HepG2 (cell line): ENCODE data around the gene BPIFB2. TPM values are rescaled to one million over a fixed set of nuclear protein-coding genes. Genes with fewer than 3 reads are reported as not detected.

Experiments
- HNF4A ChIP-seq: sonication (generic); formaldehyde crosslinking; IDR thresholded peaks from 2 replicates; pipeline ENCODE4 v1.4.0; 2020; ENCODE audit warnings: missing genetic modification reagents
- MBNL3 ChIP-seq: fragments of 250-450 bp; sonication (Bioruptor Pico); conservative IDR thresholded peaks from 2 replicates; pipeline ENCODE4 v1.8.0; 2022; ENCODE audit warnings: mild to moderate bottlenecking, inconsistent platforms
- NCOA1 ChIP-seq: sonication (generic); formaldehyde crosslinking; IDR thresholded peaks from 2 replicates; pipeline ENCODE4 v1.9.0; 2021; ENCODE audit warnings: missing genetic modification reagents
- RNF2 ChIP-seq: fragments of 450-650 bp; conservative IDR thresholded peaks from 2 replicates; pipeline ENCODE4 v1.6.1; 2016; ENCODE audit warnings: low read depth
- THYN1 ChIP-seq: sonication (generic); formaldehyde crosslinking; IDR thresholded peaks from 2 replicates; pipeline ENCODE4 v1.8.1; 2023; ENCODE audit warnings: low read depth, mild to moderate bottlenecking, moderate library complexity, missing genetic modification reagents, borderline replicate concordance
- ZNF354B ChIP-seq: sonication (generic); formaldehyde crosslinking; IDR thresholded peaks from 2 replicates; pipeline ENCODE4 v1.8.0; 2022; ENCODE audit warnings: mild to moderate bottlenecking, missing genetic modification reagents
- ZNF703 ChIP-seq: sonication (generic); formaldehyde crosslinking; IDR thresholded peaks from 2 replicates; pipeline ENCODE4 v1.5.1; 2020; ENCODE audit warnings: missing genetic modification reagents, mild to moderate bottlenecking, moderate library complexity, borderline replicate concordance
- polyA plus RNA-seq, 8 experiments: library from polyadenylated mRNA; depleted of rRNA in 3 of 8; stranded (reverse) in 7 of 8; unstranded in 1 of 8; fragments of >200 nt; fragmentation: Illumina TruSeq in 4 of 8; extraction: Trizol in 4 of 8; gene quantifications; 2 replicates each; pipeline versions ENCODE4 v1.2.1 to v1.2.3, GENCODE V29; 2011 to 2016; ENCODE audit warnings: low read depth in 4 of 8, missing spikeins in 1 of 8, mixed read lengths in 1 of 8; ENCODE audit not compliant: insufficient read depth in 1 of 8
- total RNA-seq, 5 experiments: library from RNA; depleted of rRNA; stranded (reverse); fragments of >200 nt; fragmentation: Illumina TruSeq; extraction: Trizol; gene quantifications; 2 replicates each; pipeline ENCODE4 v1.2.3, GENCODE V29; 2016; ENCODE audit warnings: low read depth in 1 of 5
- TF ChIP-seq, protein P1 (sequence below), 2 experiments: fragments of 450-650 bp in 1 of 2; sonication (generic) in 1 of 2; formaldehyde crosslinking in 1 of 2; IDR thresholded peaks; 2 replicates each; pipeline versions ENCODE4 v1.6.1 to v1.8.0; 2016 to 2022; ENCODE audit warnings: antibody characterized with exemption in 1 of 2, mild to moderate bottlenecking in 1 of 2, missing genetic modification reagents in 1 of 2
- TF ChIP-seq, protein P2 (sequence below): conservative IDR thresholded peaks from 2 replicates; pipeline ENCODE4 v1.6.1; 2018; ENCODE audit warnings: missing genetic modification reagents
- TF ChIP-seq, protein P3 (sequence below): sonication (generic); formaldehyde crosslinking; IDR thresholded peaks from 2 replicates; pipeline ENCODE4 v1.4.0; 2020; ENCODE audit warnings: missing genetic modification reagents, mild to moderate bottlenecking, borderline replicate concordance
- TF ChIP-seq, protein P4 (sequence below): sonication (generic); formaldehyde crosslinking; IDR thresholded peaks from 2 replicates; pipeline ENCODE4 v1.5.1; 2020; ENCODE audit warnings: missing genetic modification reagents, mild to moderate bottlenecking, borderline replicate concordance
- TF ChIP-seq, protein P5 (sequence below): sonication (generic); formaldehyde crosslinking; IDR thresholded peaks from 2 replicates; pipeline ENCODE4 v1.4.0; 2020; ENCODE audit warnings: low read depth, mild to moderate bottlenecking, missing genetic modification reagents

BPIFB2 gene
- total and polyA plus RNA-seq, 2 of the 13 experiments (the other 11 are each of a cell fraction or from before 2014, with no cell fraction given): 54.5 to 902 TPM

DNA sequence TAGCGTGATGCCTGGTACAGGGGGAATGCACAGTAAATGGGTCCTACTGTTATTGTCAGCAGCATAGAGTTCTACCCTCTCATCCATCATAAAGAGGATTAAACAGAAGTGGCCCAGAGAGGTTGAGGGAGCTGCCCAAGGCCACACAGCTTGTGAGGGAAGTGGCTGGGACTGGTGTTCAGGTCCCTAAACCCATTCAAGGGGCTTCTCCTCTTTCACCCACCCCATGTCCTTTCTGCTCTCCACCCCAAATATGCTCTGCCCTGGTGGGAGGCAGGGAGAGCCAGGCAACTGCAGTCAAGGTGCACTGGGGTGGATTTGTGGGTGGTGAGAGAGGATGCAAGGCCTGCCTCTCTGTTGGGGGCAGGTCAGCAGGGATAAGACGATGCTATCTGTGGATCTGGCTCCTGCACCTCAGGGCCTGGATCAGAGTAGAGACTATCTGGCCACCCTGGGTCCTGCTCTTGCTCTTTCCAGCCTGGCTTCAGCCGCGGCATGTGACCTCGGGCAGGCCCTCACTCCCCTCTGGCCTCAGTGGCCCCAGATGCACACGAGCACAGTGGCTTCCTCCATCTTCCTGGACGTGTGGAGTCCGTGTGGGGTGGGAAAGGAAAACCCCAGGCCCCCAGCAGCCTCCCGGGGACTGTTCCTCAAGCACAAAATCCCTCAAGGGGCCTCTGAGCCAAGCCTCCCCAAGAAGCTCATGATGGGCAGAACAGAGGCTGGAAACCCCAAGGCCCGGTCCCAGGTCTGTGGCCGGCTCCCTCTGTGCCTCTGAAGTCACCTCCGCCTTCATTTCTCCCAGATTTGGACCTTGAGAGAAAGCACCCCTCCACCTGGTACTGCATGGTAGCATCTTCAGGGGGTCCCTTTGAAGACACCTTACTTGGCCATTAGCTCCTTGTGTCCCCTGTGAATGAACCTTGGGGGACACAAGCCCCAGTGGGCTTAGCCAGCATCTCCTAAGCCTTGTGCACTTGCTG is 20.6 kb downstream of the BPIFB2 start (continued):
- TF ChIP-seq, protein P1, sequence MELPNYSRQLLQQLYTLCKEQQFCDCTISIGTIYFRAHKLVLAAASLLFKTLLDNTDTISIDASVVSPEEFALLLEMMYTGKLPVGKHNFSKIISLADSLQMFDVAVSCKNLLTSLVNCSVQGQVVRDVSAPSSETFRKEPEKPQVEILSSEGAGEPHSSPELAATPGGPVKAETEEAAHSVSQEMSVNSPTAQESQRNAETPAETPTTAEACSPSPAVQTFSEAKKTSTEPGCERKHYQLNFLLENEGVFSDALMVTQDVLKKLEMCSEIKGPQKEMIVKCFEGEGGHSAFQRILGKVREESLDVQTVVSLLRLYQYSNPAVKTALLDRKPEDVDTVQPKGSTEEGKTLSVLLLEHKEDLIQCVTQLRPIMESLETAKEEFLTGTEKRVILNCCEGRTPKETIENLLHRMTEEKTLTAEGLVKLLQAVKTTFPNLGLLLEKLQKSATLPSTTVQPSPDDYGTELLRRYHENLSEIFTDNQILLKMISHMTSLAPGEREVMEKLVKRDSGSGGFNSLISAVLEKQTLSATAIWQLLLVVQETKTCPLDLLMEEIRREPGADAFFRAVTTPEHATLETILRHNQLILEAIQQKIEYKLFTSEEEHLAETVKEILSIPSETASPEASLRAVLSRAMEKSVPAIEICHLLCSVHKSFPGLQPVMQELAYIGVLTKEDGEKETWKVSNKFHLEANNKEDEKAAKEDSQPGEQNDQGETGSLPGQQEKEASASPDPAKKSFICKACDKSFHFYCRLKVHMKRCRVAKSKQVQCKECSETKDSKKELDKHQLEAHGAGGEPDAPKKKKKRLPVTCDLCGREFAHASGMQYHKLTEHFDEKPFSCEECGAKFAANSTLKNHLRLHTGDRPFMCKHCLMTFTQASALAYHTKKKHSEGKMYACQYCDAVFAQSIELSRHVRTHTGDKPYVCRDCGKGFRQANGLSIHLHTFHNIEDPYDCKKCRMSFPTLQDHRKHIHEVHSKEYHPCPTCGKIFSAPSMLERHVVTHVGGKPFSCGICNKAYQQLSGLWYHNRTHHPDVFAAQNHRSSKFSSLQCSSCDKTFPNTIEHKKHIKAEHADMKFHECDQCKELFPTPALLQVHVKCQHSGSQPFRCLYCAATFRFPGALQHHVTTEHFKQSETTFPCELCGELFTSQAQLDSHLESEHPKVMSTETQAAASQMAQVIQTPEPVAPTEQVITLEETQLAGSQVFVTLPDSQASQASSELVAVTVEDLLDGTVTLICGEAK (IDR thresholded peaks at IDR 0.05): no peak
- TF ChIP-seq, protein P1 (CRISPR knock-in tag; IDR thresholded peaks at IDR 0.05): no peak
- TF ChIP-seq ZNF703: no peak
- TF ChIP-seq, protein P2, sequence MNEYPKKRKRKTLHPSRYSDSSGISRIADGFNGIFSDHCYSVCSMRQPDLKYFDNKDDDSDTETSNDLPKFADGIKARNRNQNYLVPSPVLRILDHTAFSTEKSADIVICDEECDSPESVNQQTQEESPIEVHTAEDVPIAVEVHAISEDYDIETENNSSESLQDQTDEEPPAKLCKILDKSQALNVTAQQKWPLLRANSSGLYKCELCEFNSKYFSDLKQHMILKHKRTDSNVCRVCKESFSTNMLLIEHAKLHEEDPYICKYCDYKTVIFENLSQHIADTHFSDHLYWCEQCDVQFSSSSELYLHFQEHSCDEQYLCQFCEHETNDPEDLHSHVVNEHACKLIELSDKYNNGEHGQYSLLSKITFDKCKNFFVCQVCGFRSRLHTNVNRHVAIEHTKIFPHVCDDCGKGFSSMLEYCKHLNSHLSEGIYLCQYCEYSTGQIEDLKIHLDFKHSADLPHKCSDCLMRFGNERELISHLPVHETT: no peak
- TF ChIP-seq, protein P3, sequence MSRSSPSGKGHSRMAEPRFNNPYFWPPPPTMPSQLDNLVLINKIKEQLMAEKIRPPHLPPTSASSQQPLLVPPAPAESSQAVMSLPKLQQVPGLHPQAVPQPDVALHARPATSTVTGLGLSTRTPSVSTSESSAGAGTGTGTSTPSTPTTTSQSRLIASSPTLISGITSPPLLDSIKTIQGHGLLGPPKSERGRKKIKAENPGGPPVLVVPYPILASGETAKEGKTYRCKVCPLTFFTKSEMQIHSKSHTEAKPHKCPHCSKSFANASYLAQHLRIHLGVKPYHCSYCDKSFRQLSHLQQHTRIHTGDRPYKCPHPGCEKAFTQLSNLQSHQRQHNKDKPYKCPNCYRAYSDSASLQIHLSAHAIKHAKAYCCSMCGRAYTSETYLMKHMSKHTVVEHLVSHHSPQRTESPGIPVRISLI (CRISPR knock-in tag): no peak
- no peak for TF ChIP-seq ZNF354B (CRISPR knock-in tag)
- TF ChIP-seq, protein P4, sequence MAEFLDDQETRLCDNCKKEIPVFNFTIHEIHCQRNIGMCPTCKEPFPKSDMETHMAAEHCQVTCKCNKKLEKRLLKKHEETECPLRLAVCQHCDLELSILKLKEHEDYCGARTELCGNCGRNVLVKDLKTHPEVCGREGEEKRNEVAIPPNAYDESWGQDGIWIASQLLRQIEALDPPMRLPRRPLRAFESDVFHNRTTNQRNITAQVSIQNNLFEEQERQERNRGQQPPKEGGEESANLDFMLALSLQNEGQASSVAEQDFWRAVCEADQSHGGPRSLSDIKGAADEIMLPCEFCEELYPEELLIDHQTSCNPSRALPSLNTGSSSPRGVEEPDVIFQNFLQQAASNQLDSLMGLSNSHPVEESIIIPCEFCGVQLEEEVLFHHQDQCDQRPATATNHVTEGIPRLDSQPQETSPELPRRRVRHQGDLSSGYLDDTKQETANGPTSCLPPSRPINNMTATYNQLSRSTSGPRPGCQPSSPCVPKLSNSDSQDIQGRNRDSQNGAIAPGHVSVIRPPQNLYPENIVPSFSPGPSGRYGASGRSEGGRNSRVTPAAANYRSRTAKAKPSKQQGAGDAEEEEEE: no peak
- no peak for TF ChIP-seq HNF4A (CRISPR knock-in tag)
- TF ChIP-seq THYN1 (CRISPR knock-in tag): no peak
- TF ChIP-seq RNF2: no peak
- TF ChIP-seq NCOA1 (CRISPR knock-in tag): no peak
- no peak for TF ChIP-seq MBNL3 (CRISPR knock-in tag)
- TF ChIP-seq, protein P5, sequence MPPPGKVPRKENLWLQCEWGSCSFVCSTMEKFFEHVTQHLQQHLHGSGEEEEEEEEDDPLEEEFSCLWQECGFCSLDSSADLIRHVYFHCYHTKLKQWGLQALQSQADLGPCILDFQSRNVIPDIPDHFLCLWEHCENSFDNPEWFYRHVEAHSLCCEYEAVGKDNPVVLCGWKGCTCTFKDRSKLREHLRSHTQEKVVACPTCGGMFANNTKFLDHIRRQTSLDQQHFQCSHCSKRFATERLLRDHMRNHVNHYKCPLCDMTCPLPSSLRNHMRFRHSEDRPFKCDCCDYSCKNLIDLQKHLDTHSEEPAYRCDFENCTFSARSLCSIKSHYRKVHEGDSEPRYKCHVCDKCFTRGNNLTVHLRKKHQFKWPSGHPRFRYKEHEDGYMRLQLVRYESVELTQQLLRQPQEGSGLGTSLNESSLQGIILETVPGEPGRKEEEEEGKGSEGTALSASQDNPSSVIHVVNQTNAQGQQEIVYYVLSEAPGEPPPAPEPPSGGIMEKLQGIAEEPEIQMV (CRISPR knock-in tag): no peak
